Retinal pigment epithelial cell (primary cell): ENCODE data around the gene MYH10.

ENCODE experiments used
- DNase-seq: peaks from one replicate; pipeline ENCODE4 v3.0.0-alpha.2; 2010; ENCODE audit warnings: low read depth
- H3K4me3 ChIP-seq: 2 replicates; pipeline ENCODE4 v1.5.1; 2011; ENCODE audit warnings: mild to moderate bottlenecking, low read length, control low read depth, moderate library complexity
- TF ChIP-seq, protein P1 (sequence below): conservative IDR thresholded peaks from 2 replicates; pipeline ENCODE4 v1.5.1; 2011; ENCODE audit warnings: low read depth, low read length, control low read depth, inconsistent platforms

Gene MYH10

DNA sequence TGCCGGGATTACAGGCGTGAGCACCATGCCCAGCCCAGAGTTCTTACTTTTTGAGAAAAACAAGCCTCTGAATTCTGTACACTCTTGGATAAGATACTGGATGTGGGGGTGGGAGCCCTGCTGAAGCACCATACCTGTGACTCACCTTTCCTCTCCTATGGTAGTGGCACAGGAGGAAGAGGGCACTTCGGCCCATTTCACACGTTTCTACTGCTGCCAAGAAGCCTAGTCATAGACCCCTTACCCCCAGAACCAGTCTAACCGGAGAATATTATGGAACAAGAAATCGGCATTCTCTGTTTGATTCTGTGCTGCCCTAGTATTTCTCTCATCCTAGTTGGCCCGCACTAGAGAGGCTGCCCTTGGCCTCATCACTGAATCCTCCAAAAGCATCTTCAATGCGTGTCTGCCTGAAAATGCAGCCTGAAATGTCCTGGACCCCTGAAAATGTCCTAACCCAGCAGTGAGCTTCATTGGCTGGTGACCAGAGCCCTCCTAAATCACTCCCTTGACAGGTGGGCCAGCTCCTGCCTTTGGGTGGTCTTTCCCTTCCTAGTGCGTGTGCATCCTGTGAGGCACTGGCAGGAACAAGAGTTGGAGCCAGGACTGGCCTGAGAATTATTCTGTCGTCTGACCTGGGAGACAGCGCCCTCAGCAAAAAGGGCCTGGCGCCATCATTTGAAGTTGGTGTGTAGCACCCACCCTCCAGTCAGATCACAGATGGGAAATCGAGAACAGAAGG lies 156.9 kb downstream of the MYH10 start:
- H3K4me3 ChIP-seq: no peak overlapping the region
- TF ChIP-seq, protein P1, sequence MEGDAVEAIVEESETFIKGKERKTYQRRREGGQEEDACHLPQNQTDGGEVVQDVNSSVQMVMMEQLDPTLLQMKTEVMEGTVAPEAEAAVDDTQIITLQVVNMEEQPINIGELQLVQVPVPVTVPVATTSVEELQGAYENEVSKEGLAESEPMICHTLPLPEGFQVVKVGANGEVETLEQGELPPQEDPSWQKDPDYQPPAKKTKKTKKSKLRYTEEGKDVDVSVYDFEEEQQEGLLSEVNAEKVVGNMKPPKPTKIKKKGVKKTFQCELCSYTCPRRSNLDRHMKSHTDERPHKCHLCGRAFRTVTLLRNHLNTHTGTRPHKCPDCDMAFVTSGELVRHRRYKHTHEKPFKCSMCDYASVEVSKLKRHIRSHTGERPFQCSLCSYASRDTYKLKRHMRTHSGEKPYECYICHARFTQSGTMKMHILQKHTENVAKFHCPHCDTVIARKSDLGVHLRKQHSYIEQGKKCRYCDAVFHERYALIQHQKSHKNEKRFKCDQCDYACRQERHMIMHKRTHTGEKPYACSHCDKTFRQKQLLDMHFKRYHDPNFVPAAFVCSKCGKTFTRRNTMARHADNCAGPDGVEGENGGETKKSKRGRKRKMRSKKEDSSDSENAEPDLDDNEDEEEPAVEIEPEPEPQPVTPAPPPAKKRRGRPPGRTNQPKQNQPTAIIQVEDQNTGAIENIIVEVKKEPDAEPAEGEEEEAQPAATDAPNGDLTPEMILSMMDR: no peak
- DNase-seq: no peak

DNA sequence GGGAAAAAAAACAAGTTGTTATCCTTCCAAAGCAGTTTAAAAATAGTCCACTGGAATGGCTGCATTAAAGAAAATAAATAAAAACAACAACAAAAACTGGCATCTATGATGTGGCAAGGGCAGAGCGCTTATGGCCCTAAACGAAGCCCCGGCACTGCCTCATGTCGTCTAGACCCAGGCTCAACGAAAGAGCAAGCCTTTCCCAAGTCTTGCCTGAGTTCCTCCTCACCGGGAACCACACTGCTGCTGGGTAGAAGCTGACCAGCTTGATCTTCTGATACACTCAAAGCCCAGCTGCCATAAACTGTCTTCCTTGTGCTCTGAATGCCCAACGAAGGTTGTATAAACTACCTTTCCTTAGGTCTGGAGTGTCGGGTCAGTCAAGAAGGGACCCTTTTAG lies 157.9 kb downstream of the MYH10 start:
- no peak for DNase-seq
- H3K4me3 ChIP-seq: no peak overlapping the region
- TF ChIP-seq, protein P1: no peak

DNA sequence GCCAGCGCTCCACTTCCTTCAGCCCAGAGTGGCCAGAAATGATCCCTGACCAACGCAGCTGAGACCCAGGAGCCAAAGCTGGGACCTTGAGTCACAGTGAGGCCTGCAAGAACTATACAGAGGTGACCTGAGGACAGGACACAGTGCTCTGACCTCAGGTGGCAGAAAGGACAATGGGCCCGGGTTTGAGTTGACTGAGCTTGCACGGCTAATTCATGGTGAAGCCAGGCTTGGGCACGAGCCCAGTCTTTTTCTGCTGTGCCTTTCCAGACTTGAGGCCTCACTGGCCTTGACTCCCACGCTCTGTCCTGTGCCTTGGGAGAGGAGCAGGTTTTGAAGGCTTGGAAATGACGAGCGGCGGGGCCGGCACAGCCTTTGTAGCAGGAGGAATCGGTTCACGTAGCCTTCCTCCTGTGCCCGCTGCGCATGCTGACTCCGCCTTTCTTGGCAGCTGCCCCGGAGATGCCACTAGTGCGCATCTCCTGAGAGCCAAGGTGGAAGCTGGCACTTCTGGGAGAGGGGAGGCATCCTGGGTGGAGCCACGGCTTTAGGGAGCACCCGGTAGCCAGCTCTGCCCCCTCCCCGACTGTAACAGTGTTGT lies 160.0 kb downstream of the MYH10 start:
- TF ChIP-seq, protein P1: no peak
- no peak for DNase-seq
- H3K4me3 ChIP-seq: no peak overlapping the region

DNA sequence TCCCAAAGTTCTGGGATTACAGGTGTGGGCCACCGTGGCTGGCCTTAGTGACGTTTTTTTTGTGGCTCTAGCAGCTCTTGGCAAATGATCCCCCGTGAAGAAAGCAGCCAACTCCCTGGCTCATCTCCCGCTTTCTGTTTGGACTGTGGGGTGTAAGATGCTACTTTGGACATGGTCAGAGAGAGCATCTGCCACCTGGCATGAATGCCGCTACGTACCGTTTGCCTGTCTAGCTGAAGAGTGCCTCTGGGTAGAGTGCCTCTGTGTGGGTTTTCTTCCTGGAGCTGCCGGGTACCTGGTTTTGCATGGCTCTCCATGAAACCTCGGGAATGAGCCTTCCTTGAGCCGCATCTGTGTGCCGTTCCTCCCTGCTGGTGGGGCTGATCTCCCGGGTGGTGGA lies 160.6 kb downstream of the MYH10 start:
- TF ChIP-seq, protein P1: no peak
- DNase-seq: no peak
- H3K4me3 ChIP-seq: no peak overlapping the region

DNA sequence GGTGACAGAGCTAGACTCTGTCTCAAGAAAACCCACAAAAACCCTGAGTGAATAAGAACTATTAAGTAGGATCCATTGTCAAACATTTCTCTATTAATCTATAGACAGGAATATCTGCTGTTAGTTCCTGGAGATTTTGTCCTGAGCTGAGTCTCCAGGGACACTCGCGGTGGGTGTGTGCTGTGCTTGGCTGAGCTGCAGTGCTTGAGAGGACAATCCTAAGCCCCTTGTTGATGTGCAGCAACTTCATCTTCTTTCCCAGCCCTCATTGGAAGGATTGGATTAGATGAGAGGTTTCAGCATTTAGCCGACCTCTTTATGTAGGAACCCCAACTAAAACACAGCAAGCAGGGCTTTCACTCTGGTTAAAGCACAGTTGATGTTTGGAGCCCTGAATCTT lies 161.5 kb downstream of the MYH10 start:
- no peak overlapping the region for H3K4me3 ChIP-seq
- TF ChIP-seq, protein P1: no peak
- DNase-seq: no peak

DNA sequence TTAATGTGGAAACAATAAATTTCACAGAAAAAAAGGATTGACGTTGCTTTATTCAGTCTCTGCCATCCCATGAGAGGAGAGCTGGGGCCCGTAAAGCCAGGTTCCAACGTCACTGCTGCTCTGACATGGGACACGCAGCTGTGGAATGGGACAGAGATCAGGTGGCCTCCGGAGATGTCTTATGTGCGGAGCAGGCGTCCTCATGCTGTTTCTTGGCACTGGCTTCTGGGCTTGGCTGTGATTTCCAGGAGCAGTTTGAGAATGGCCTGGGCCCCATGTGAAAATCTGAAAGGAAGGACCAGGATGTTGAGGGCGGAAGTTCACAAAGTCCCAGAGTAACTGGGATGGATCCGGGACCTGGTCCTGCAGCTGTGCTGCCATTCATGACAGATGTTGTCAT lies 162.4 kb downstream of the MYH10 start:
- DNase-seq: no peak
- no peak overlapping the region for H3K4me3 ChIP-seq
- TF ChIP-seq, protein P1: no peak

DNA sequence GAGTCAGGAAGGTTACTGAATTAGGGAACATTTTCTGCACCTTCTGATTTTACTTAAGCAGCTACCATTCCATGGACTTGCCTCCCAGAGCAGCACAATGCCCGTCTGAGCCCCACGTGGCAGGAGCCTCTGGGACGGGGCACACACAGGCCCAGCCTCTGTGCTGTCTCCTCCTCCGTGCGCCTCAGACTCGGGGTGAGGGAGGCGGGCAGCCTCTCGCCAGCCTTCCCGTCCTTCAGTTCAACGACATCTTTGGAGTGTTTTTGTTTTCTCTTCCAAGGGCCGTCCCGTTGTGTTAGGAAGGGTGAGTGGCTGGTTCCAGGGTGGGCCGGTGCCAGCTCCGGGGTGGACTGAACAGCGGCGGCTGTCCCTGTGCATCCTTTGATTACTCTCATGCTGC lies 163.0 kb downstream of the MYH10 start:
- TF ChIP-seq, protein P1: no peak
- no peak for DNase-seq
- no peak overlapping the region for H3K4me3 ChIP-seq
